Right ventricle myocardium inferior (tissue), 1 donor: ENCODE results near the gene ARHGEF16. TPM values are rescaled to one million over a fixed set of nuclear protein-coding genes. Genes with fewer than 3 reads are reported as not detected.

Experiments
- ATAC-seq: fragments of 200-7000 bp; cut with Tn5 transposase; one replicate; pipeline ENCODE4 v1.9.1; 2020; ENCODE audit warnings: mild to moderate bottlenecking, moderate library complexity
- DNase-seq: peaks from one replicate; pipeline ENCODE4 v3.0.0; 2021; ENCODE audit errors: missing footprints
- intact Hi-C: fragments of 100-400 bp; cut with DNase I; formaldehyde crosslinking; loops from one replicate; pipeline ENCODE4 v1.11.0; 2022
- total RNA-seq: library from RNA; stranded (reverse); fragmentation: NEBNext Ultra II Directional; extraction: Animal tissue kit (Norgen Biotek cat#: 25700); gene quantifications from one replicate; pipeline ENCODE4 v1.2.1, GENCODE V29; 2021
- donor health status: DM: no; HTN: yes; CAD: no; lungs with severe emphysema.

ARHGEF16 gene
- total RNA-seq, 1 donor from 2014 or later = 1.4 TPM

DNA sequence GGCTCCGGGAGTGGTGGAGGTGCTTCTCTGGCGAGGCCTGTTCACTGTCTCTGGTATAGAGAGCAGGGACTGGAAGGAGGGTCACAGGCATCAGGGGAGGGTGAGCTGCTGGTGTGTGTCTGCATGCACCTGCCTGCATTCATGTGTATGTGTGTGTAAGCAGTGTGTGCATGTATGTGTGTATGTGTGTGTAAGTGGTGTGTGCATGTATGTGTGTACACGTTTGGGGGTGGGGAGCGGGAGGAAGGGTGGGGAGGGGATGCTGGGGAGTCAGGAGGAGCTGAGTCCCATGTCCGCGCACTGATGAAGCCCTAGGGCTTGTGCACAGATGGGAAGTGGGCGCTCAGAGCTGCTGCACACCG, 49.0 kb downstream of the ARHGEF16 start:
- intact Hi-C loops = no loop called here
- ATAC-seq (no peak), DNase-seq (no peak)

DNA sequence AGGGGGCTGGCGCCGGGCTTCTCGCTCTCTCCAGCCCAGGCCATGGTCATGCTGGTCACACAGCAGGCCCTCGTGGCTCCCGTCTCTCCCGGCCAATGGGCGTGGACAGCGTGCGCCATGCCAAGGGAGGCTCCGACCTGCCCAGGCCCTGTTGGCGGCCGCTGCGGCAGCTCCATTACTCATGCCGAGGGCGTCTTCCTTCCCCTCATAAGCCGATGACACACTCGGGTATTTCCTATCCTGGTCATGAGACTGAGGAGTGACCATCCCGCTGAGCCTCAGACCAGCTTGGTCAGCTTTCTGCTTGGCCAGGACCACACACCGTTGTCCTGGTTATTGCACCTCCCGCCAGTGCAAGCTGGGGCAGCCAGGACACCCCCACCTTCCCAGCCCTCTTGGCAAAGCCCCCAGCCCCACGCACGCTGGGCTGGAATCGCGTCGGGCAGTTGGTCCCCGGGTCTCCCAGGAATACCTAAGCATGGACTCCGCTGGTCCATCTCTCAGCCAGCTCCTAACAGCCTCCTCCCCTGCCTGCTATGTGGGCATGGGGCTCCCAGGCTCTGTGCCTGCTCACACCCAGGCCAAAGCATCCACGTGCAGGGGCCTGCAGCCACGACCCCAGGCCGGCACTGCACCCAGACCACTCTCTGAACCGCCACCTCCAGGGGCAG, 49.8 kb downstream of the ARHGEF16 start:
- ATAC-seq (no peak), DNase-seq (no peak)
- intact Hi-C loops = no loop called here

GRCh38 chr1:3504822-3505153, 50.3 kb downstream of the ARHGEF16 start:
- intact Hi-C loops = no loop called here
- DNase-seq (no peak), ATAC-seq (no peak)

DNA sequence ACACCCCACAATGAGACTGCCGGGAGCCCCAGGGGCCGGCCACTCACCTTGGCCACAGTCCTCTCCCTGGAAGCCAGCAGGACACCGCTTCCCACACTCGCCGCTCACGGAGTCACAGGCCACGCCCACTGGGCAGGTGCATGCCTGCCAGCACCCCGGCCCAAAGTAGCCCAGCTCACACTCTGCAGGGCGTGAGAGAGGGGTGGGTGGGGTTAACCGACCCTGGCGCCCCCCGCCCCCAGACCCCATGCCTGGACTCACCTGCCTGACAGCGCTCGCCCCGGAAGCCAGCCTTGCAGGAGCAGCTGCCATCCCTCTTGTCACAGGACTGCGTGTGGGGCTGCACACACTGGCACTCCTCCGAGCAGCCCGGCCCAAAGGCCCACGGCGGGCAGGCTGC, 50.7 kb downstream of the ARHGEF16 start:
- DNase-seq (no peak), ATAC-seq (no peak)
- intact Hi-C loops = no loop called here

- ATAC-seq (no peak), DNase-seq (no peak)
- intact Hi-C loops = no loop called here
Measured at GRCh38 chr1:3506041-3506440, 51.6 kb downstream of the ARHGEF16 start.

GRCh38 chr1:3506943-3507342, 52.5 kb downstream of the ARHGEF16 start:
- ATAC-seq (no peak), DNase-seq (no peak)
- intact Hi-C loops = no loop called here

GRCh38 chr1:3507636-3508275, 53.3 kb downstream of the ARHGEF16 start:
- ATAC-seq = no peak
- intact Hi-C loops = no loop called here
- DNase-seq = no peak

DNA sequence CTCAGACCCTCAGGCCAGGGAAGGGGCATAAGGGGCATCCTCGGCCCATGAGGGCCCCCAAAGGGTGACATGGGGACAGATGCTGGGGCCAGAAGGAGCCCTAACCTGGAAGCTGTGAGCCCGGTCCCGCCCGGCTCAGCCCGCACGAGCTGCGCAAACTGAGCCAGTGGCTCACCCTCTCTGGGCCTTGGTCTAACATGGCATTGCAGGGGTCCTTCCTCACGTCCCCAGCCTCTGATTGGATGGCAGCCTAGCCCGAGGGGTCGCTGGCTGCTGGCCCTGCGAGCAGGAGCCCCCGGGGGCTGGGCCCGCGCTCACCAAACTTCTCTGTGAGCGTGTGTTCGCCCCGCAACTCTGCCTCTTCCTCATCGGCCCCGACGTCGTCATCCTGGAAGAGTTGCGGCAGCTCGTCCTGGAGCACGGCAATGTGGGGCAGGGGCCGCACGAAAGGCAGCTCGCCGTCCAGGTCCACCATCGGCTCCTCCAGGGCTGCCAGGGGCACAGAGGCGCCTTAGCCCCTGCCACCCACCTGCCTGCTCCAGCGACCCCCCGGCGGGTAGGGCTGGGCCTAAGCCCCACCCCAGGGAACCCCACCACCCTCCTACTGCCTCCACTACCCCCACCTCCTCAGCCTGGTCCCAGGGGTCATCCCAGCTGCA, 54.4 kb downstream of the ARHGEF16 start:
- intact Hi-C loops = no loop called here
- DNase-seq = no peak
- no peak for ATAC-seq

DNA sequence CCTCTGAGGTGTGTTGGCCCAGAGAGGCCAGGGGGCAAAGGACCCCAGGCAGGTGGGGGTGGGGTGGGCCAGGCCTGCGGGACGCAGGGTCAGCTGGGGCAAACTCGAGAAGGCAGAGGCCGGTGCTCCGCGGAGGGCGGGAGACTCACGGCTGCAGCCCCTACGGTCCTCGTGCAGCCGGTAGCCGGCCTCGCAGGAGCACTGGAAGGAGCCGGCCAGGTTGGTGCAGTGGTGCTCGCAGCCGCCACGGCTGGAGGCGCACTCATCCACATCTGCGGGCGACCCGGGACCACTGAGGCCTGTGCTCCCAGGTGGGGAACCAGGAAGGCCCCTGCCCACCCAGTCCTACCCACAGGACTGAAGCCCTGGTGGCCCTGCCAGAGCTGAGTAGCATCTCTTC, 55.3 kb downstream of the ARHGEF16 start:
- ATAC-seq = no peak

GRCh38 chr1:3510136-3510955, 55.9 kb downstream of the ARHGEF16 start:
- intact Hi-C loops = no loop called here
- DNase-seq (no peak), ATAC-seq (no peak)

More for the DNA sequence above, 55.3 kb downstream of the ARHGEF16 start:
- DNase-seq = no peak
- intact Hi-C loops = no loop called here

DNA sequence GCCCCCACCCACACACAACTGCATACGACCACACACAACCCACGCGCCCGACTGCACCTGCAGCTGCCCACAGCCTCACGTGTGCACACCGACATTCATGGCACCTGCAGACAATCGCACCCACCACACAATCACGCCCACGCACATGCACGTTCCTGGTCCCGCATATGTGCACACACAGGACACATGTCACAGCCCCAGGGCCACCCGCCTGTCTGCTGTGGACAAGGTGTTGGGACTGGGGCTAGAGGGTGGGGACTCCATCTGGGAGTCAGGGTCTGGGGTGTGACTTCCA, 56.4 kb downstream of the ARHGEF16 start:
- intact Hi-C loops = no loop called here
- no peak for DNase-seq
- no peak for ATAC-seq

- DNase-seq (no peak), ATAC-seq (no peak)
- intact Hi-C loops = no loop called here
Measured at GRCh38 chr1:3511306-3511705, 56.8 kb downstream of the ARHGEF16 start.

DNA sequence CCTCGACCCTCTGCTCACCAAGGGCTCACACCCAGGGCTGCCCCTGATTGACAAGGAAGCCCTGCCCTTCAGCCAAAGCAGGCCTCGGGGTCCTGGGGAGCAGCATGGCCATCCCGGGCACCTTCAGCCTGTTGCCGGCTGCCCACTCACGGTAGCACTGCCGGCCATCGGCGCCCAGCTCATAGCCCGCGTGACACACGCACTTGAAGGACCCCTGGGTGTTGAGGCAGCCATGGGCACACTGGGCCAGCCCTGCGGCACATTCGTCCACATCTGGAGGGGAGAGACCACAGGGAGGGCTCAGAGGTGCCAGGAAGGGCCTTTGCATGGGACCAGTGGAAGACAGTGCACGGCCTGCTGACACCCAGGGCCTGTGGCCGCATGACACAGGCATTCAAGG, 57.4 kb downstream of the ARHGEF16 start:
- ATAC-seq = no peak
- DNase-seq = no peak
- intact Hi-C loops = no loop called here

- ATAC-seq = no peak
- DNase-seq = no peak
- intact Hi-C loops = no loop called here
Measured at GRCh38 chr1:3514404-3514803, 59.9 kb downstream of the ARHGEF16 start.

DNA sequence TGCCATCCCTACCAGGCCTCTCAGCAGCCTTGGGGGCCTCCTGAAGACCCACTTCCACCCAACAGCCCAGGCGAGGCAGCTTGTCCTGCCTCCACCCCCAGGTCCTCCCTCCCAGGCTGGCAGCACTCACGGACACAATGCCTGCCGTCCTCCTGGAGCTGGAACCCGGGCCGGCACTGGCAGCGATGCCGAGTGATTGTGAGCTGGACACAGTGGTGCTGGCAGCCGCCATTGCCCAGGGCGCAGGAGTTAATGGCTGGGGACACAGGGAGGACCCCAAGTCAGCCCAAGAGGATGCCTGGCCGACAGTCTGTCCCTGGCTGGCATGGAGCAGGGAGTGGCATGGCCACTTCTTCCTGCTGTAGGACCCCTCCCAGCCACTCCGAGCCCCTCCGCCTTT, 60.8 kb downstream of the ARHGEF16 start:
- intact Hi-C loops = no loop called here
- ATAC-seq (no peak), DNase-seq (no peak)

DNA sequence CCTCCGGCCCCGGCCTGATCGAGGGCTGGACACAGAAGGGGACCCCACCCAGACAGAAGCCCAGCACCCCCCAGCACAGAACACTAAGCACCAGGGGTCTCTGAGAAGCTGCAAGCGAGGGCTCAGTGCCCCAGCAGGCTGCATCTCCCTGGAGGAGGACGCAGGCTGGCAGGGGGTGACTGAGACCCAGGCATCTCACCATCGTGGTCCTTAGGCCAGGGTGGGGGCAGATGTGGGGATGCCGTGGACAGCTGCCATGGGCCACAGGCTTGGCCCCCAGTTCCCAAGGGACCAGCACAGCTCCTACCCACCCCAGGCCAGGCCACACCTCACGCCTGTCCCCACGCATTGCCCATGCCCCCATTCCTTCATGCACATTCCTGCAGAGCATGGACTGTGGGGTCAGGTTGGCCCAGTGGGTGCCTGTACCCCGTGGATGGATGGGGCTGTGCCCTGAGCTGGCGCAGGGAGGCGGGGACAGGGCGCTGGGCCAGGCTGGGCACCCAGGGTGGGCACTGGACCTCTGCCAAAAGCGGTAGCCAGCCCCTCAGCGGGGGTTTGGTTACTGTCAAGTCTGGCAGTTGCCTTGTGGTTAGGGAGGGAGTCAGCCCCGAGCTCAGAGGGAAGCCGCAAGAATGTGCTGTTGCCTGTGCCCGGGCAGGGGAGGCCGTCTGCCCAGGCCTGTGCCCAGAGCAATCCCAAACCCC, 61.5 kb downstream of the ARHGEF16 start:
- no peak for ATAC-seq
- DNase-seq = no peak
- intact Hi-C loops = no loop called here

GRCh38 chr1:3516481-3516869, 62.0 kb downstream of the ARHGEF16 start:
- no peak for ATAC-seq
- DNase-seq = no peak
- intact Hi-C loops = no loop called here

GRCh38 chr1:3516911-3517675, 62.6 kb downstream of the ARHGEF16 start:
- intact Hi-C loops = no loop called here
- ATAC-seq = no peak
- DNase-seq = no peak

DNA sequence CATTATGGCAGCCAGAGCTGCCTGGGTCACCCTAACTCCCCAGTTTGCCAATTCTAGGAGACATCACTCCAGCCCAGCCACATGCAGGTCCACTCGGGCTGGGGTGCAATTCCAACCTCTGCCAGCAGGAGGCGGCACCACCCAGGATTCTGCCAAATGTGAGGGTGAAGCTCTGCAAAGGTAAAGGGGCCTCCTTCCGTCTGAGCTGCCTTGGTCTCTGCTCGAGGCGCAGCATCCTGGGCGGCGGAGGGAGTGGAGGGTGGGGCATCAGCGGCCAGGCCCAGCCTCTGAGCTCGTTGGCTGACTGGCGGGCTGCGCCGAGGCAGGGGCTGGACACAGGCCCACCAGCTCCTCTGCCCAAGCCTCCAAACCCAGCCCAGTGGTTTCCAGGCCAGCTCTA, 63.8 kb downstream of the ARHGEF16 start:
- ATAC-seq (no peak), DNase-seq (no peak)
- intact Hi-C loops = no loop called here
